ENCODE data around the gene TGFBR1. TPM values are rescaled to one million over a fixed set of nuclear protein-coding genes. Genes with fewer than 3 reads are reported as not detected.

Gene TGFBR1
- total RNA-seq, 1 experiment from 2014 or later, result 9.5 TPM

GRCh38 chr9:99140685-99141314 is 35.9 kb downstream of the TGFBR1 start:
- Histone ChIP-seq H3K36me3 (ENCODE audit: low read depth, low read length) (peaks cover 4% of the 10 kb centered on the region), H3K27me3 (ENCODE audit: low read length) (no peaks in the 10 kb centered on the region), H4K20me1 (ENCODE audit: low read length) (no peaks in the 10 kb centered on the region), H3K4me2 (ENCODE audit: low read length) (no peak overlapping the region), H3K9ac (ENCODE audit: low read length) (no peak overlapping the region), H2AFZ (ENCODE audit: low read length) (no peak overlapping the region), H3K9me2 (replicated peaks; ENCODE audit: low read length) (no peaks in the 10 kb centered on the region), H3K4me3 (ENCODE audit: low read length) (no peak overlapping the region), H3F3A (ENCODE audit: low read length, unreplicated experiment) (no peaks in the 10 kb centered on the region), H3K4me1 (ENCODE audit: insufficient read depth, low read length) (peaks cover 20% of the 10 kb centered on the region), H3K9me3 (ENCODE audit: low read length) (no peaks in the 10 kb centered on the region), H3K27ac (ENCODE audit: low read length) (no peak overlapping the region), H3K79me2 (ENCODE audit: low read length) (no peaks in the 10 kb centered on the region)
- peak; percentile 65 for ATAC-seq
- TF ChIP-seq CTCF (conservative IDR thresholded peaks at IDR 0.05; ENCODE audit: low read depth, low read length) (peak; percentile 77), EZH2 (IDR thresholded peaks at IDR 0.05; ENCODE audit: low read length, unreplicated experiment) (no peak), EZH2phosphoT487 (IDR thresholded peaks at IDR 0.05; ENCODE audit: borderline replicate concordance, low read length) (no peak)
- no TSS peak for BruUV-seq (replicated peaks)
- ChIA-PET POLR2A (ENCODE audit: unreplicated experiment) (no interaction called here), CTCF (interaction anchor here (0.6 to 1.0 kb wide), 3 partner anchors 57 to 334 kb away, joined by 3 to 5 read pairs (median 3); no protein-coding TSS in a partner anchor)
- peak; percentile 51 for DNase-seq
- intact Hi-C loops (cut with micrococcal nuclease), result loop anchor here (1.0 to 2.0 kb wide), 3 partner anchors 36 to 165 kb away; partner anchors contain the start of gene TGFBR1

GRCh38 chr9:99141849-99142248 is 36.9 kb downstream of the TGFBR1 start:
- no peak for DNase-seq
- no peaks in the 10 kb centered on the region for H3K9me2 ChIP-seq (replicated peaks; ENCODE audit: low read length)
- POLR2A ChIA-PET (ENCODE audit: unreplicated experiment), result no interaction called here
- peak overlapping the region; percentile 58 for H3K4me2 ChIP-seq (ENCODE audit: low read length)
- peak overlapping the region; percentile 78 for H3K27ac ChIP-seq (ENCODE audit: low read length)
- H3K9me3 ChIP-seq (ENCODE audit: low read length), result no peaks in the 10 kb centered on the region
- no peaks in the 10 kb centered on the region for H3K27me3 ChIP-seq (ENCODE audit: low read length)
- no TSS peak for BruUV-seq (replicated peaks)
- no peak overlapping the region for H2AFZ ChIP-seq (ENCODE audit: low read length)
- peaks cover 20% of the 10 kb centered on the region for H3K4me1 ChIP-seq (ENCODE audit: insufficient read depth, low read length)
- H3K9ac ChIP-seq (ENCODE audit: low read length), result peak overlapping the region; percentile 30; the same call in 1 of the 2 replicates
- no peaks in the 10 kb centered on the region for H3F3A ChIP-seq (ENCODE audit: low read length, unreplicated experiment)
- intact Hi-C loops (cut with micrococcal nuclease), result loop anchor here (1.0 to 2.0 kb wide), 3 partner anchors 37 to 294 kb away; partner anchors contain the start of gene TGFBR1
- no peak; the same call in 1 of the 2 replicates for ATAC-seq
- CTCF ChIA-PET, result no interaction called here
- H3K36me3 ChIP-seq (ENCODE audit: low read depth, low read length), result peaks cover 4% of the 10 kb centered on the region
- TF ChIP-seq EZH2 (IDR thresholded peaks at IDR 0.05; ENCODE audit: low read length, unreplicated experiment) (no peak), EZH2phosphoT487 (IDR thresholded peaks at IDR 0.05; ENCODE audit: borderline replicate concordance, low read length) (no peak), CTCF (conservative IDR thresholded peaks at IDR 0.05; ENCODE audit: low read depth, low read length) (no peak)
- no peak overlapping the region for H3K4me3 ChIP-seq (ENCODE audit: low read length)
- H4K20me1 ChIP-seq (ENCODE audit: low read length), result no peaks in the 10 kb centered on the region
- no peaks in the 10 kb centered on the region for H3K79me2 ChIP-seq (ENCODE audit: low read length)

- ChIA-PET POLR2A (ENCODE audit: unreplicated experiment) (interaction anchor here (0.6 kb wide), 1 partner anchor 276 kb away, joined by 3 read pairs; no protein-coding TSS in a partner anchor), CTCF (interaction anchor here (0.6 kb wide), 1 partner anchor 81 kb away, joined by 3 read pairs; no protein-coding TSS in a partner anchor)
- no TSS peak for BruUV-seq (replicated peaks)
- Histone ChIP-seq H4K20me1 (ENCODE audit: low read length) (no peaks in the 10 kb centered on the region), H3K36me3 (ENCODE audit: low read depth, low read length) (peaks cover 4% of the 10 kb centered on the region), H3K79me2 (ENCODE audit: low read length) (no peaks in the 10 kb centered on the region), H3K4me2 (ENCODE audit: low read length) (peak overlapping the region; percentile 58), H3K9me3 (ENCODE audit: low read length) (no peaks in the 10 kb centered on the region), H2AFZ (ENCODE audit: low read length) (no peak overlapping the region), H3K9ac (ENCODE audit: low read length) (0 out of 2 replicates have a peak overlapping the region, but pooled peaks have one; percentile 30), H3K4me3 (ENCODE audit: low read length) (no peak overlapping the region), H3K4me1 (ENCODE audit: insufficient read depth, low read length) (peaks cover 20% of the 10 kb centered on the region), H3K27me3 (ENCODE audit: low read length) (no peaks in the 10 kb centered on the region), H3F3A (ENCODE audit: low read length, unreplicated experiment) (no peaks in the 10 kb centered on the region), H3K9me2 (replicated peaks; ENCODE audit: low read length) (no peaks in the 10 kb centered on the region), H3K27ac (ENCODE audit: low read length) (peak overlapping the region; percentile 78)
- ATAC-seq (peak; percentile 87), DNase-seq (peak; percentile 66)
- intact Hi-C loops (cut with micrococcal nuclease), result loop anchor here (1.0 kb wide), 2 partner anchors 280 to 294 kb away; no protein-coding TSS in a partner anchor
- TF ChIP-seq EZH2phosphoT487 (IDR thresholded peaks at IDR 0.05; ENCODE audit: borderline replicate concordance, low read length) (no peak), EZH2 (IDR thresholded peaks at IDR 0.05; ENCODE audit: low read length, unreplicated experiment) (no peak), CTCF (conservative IDR thresholded peaks at IDR 0.05; ENCODE audit: low read depth, low read length) (no peak)
Measured at GRCh38 chr9:99142275-99142674, 37.4 kb downstream of the TGFBR1 start.
